ENCODE results near the gene HNRNPUL2.
"Not testable (repeated sequence)": the region's sequence is repeated elsewhere in the genome, so short reads cannot be mapped to it uniquely, and the experiment has no call there.

The HNRNPUL2 gene

DNA sequence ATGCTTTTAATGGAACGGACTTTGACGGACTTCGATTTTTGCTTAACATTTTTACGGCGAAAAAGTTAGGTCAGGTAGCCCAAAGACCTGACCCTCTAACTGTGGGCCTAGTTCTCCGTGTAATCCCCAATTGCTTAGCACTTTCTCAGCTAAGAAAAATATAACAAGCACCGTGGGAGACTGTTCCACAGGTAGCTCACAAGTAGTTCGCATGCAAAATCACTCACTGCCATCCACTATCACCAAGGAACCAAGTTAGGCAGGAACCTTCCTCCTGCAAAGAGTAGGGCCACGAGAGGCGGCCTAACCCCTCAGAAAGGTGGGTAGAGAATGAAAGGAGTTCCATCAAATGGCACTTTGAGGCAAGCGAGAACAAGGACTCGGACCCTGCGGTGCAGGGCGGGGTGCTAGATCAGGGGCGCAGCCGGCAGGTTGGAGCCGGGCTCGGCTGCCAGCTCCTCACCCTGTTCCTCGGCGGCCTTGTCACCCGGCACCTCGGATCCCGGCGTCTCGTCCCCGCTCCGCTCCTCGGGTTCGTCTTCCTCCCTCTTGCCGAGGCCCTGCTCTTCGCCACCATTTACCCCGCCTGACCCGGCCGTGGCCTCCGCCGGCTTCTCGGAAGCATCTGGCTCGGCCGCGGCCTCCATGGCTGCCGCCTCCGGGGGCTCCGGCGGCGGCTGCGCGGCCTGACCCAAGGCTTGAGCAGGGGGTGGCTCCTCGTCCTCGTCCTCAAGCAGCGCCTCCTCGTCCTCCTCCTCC lies 922 bp downstream of the HNRNPUL2 start:
- no peak for DNase-seq

DNA sequence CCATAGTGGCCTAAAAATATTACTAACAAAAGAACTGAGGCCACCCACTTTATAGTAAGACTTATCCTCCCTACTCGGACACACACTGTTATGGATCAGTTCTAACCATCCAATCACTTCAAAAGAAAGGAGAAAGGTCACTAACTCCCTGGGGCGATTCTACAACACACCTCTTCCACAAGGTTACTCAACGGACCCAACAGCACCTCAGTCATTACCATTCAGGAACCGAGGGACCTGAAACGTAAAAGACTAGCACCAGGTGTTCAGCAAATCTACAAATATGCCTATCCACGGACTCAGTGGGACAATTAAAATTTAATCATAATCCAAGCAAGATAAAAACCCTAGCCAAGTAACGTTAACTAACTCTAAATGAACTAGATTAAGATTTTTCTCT lies 1.6 kb downstream of the HNRNPUL2 start:
- DNase-seq: no peak

DNA sequence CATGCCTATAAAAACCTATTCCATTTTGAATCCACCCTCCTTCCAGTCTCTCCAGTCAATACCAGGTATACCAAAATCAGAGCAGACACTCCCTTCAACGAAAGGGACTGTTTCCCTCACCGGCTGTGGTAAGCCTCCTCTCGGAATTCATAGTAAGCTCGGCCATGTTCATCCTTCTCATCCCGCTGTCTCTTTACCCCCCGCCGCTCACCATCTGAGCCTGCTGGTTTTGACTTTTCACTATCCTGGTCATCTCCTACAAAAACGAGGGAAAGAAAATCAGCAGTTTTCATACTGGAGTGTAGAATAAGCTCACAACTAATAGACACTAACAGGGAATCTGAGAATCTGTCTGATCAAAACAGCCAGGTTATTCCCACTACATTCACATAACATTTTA lies 3.1 kb downstream of the HNRNPUL2 start:
- DNase-seq: no peak

DNA sequence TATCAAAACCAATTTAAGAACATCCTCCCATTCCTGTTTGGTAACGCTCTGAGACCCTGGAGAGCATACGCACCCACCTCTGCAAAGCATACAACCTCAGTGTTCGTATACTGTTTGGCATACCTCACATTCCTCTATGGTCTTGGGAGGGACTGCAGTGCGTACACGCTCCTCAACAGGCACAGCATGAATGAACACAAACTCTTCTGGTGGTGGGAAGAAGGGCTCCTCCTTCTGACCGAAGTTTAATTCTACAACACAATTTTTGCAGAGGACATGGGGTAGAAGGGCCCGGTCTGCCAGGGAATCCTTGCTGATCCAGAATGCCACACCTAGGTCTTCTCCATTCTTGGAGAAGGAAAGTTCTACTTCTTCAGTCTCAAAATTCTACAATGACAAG lies 5.3 kb downstream of the HNRNPUL2 start:
- no peak for DNase-seq

DNA sequence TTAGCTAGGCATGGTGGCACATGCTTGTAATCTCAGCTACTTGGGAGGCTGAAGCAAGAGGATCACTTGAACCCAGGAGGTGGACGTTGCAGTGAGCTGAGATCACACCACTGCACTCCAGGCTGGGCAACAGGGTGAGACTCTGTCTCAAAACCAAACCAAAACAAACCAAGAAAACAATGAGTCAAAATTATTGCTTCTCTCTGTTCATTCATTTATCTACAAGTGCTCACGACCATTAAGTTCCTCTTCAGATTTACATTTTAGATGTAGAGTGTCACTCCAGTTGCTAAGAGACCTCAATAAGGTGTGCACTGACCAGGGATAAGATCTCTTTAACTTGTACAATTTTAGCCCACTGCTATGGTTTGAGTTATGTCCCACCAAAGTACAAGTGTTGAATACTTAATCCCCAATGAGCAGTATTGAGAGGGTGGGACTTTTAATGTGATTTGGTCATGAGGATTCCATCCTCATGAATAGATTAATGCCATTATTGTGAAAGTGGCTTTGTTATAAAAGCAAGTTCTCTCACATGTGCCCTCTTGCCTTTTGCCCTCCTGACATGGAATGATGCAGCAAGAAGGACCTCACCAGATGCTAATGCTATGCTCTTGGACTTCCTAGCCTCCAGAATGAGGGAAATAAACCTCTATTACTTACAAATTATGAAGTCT lies 7.8 kb downstream of the HNRNPUL2 start:
- no peak for DNase-seq

DNA sequence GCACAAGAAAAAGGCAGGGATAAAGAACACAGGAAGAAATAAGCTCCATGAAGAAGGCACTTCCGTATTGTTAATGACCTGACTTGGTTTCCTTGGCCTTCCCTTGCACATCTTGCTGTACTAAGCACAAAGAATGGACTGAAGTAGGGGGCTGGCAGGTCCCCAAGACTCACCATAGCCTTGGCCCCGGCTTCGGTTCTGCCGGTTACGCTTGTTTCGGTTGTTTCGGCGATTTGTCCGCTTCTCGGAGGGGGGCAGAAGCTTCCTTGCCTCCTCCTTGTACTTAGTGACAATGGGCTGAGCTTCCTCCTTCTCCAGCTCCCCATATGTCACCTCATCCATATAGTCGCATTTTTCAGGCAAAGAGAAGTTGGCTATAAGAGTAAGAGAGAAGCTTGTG lies 10.4 kb downstream of the HNRNPUL2 start:
- DNase-seq: no peak

DNA sequence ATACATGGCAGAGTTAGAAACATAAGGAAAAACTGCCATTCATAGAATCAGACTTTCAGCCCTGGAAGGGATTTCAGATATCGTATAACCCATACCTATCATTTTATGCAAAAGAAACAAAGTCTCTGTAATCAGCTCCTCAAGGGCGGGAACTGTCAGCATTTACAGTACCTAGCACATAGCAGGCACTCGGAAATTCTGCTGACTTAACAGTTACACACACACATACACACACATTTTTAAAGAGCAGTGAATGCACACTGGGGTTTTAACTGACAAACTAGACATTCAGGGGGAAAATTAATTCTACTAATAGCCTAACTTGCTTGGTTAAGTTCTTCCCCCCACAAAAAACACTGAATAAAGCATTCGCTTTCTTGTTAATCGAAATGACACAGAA lies 11.1 kb downstream of the HNRNPUL2 start:
- no peak for DNase-seq

DNA sequence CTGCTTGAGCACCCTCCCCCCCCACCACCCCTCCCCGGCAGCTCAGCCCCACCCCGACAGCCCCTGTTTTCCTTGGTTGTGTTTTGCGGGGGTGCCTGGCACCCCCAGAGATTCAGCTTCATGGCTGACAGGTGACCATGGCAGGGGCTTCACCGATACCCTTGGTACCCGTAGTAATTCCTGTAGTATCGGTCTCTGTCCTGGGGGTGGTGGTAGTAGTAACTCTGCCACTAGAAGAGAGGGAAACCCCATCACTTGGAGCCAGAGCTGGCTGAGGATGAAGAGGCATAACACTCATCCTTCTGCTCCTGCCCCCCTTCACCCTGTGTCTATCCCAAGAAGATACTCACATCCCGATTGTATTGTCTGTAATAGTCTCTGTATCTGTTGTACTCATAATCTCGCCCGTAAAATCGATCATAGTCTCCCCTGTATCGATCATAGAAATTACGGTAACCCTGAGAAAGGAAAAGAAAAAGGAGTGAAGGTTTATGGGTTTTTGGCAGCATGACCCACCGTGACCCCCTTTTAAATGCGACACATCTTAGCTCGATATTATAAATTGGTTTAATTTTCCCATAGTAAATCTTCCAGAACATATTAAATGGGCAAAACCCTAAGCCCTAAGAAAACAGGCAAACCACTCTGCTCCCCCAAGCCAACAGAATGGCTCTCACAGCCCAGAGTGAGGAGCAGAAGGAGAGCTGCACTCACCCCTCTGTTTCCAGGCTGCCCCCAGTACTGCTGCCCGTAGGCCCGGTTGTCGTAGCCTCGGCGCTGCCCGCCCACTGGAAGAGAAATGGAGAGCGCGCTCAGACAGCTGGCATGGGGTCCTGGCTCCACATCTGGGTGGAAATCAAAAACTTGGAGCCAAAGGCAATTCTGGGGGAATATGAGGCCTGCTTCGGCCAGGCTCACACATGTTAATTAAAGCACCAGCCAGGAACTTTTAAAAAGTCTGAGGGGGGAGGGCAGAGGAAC lies 11.8 kb downstream of the HNRNPUL2 start:
- DNase-seq: no peak

DNA sequence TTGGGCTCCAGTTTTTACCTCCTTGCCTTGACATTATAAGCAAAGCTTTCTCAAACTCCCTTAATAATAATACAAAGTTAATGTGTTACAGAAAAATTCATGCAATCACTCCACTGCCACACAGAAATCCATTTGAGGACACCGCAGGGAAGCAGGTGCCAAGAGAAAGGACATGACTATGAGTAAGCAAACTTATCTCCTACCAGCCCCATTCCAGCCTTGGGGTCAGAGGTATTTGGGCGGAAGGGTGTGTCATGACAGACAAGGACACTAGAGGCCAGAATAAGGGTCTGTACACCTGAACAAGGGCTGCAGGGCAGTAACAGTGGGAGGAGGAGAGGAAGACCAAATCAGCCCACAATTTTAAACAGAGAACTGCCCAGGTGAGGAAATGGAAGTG lies 13.9 kb downstream of the HNRNPUL2 start:
- DNase-seq: no peak

DNA sequence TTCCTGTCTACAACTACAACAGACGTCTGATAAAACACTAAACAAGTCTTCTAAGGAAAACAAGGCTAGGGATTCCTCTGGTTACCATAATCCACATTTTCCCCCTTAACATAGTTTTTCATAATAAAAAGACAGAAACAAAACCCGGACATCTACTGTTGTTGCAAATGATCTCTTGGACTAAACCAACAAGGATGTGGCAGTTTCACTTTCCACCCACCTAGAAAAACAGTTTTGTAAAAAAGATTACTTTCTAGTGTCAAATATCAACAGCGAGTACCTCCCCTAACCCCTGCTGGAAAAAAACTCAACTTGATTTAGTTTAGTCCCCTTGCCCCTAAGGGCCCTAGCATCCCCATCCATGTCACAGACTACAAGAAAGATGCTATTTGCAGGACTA lies 14.4 kb downstream of the HNRNPUL2 start:
- DNase-seq: no peak

DNA sequence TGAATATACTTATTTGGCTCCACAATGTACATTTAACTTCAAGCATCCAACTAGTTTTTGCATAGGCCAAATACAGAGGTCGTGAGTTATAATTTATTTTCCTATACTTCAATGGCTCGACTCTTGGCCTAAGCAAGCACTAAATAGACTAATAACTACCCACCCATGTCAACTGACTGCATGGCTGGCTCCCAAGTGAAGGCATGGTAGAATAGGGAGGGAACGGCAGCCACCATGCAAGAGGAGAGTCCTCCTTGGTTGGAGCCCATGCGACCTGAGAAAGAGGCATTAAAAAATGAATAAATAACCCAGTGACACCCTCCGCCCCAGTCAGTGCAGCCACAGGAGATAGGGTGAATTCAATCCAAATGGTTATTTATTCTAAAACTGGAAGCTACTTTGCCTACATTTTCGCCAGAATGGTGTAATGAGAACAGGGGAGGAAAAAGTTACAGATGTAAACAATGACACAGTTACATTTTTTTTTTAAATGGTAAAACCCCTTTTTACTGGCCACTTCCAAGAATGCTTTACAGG lies 14.9 kb downstream of the HNRNPUL2 start:
- no peak for DNase-seq

DNA sequence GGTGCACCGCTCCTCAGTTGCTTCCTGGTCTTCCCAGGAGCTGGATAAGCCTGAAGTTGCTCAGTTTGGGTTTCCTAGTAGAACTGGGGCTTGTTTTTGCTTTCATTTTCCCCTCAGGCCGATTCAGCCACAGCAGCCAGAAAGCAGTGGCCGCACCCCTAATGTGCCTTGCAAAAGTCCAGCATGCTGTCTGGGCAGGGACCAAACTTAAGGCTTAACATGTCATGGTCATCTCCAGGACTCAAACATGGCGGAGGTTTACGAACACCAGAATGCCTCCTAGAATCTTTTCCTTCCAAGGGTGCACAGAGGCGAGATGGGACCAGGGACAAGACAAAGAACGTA lies 17.3 kb downstream of the HNRNPUL2 start:
- peak; percentile 86 for DNase-seq

DNA sequence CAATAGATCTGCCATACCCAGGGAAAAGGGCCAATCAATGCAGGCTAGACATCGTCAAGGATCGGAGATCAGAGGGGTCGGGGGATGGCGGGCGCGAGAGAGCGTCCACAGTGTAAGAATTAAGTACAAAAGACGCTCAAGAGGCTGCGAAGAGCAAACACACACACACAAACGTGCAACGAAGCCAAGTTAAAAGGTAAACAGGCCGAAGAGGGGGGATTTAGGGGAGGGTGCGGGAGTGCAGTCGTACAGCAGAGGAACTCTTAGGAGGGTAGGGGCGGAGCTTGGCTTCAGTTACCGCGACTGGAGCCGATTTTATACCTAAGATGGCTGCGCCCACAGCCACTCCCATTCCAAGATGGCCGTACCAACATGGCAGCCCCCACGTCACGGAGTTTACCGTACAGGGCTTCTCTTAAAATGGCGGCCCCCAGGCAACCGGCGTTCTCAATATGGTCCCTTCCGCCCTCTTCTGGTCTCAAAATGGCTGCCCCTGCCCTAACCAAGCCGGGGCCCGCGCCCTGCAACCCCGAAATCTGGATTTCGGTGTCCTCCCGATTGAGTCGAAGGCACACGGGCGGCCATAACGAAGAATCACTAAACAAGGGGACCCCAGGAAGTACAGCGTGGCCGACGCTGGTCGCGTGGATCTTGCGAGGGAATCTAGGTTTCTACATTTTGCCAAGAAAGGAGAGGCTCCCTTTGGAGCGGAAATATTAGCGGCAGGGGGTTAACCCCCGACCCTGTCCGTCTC lies 17.8 kb downstream of the HNRNPUL2 start:
- peak; percentile 99 for DNase-seq

DNA sequence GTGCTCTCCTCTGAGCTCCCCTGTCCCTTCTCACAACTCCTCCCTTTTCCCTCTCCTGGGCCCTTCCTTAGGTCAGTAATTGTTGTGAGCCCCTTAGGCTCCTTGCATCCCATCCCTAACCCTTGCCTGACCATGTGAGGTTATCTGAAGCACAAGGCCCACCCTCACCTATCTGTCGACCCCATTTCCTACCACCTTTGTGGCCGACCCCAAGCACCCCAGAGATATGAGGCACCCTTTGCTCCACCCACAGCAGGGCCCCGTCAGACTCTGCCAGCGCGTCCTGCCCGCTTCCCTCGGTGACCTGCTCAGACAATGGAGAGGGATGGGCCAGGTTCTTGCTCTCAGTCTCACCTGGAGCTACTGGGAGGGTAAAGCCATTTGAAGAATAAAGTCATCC lies 18.5 kb downstream of the HNRNPUL2 start:
- DNase-seq: no peak

DNA sequence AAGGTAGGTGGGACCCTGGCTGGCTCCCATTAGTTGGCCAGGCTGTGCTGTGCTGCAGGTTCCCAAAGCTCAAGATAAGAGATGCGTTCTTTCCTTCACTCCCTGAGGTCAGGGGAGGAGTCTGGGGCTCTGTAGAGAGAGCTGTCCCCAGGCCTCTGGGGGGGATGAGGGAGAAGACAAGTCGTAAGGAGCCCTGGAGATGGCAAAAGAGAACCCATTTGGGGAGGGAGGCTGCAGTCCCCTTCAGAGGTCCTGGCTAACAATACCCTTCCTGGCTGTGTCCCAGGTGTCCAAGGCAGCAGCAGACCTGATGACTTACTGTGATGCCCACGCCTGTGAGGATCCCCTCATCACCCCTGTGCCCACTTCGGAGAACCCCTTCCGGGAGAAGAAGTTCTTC lies 18.9 kb downstream of the HNRNPUL2 start:
- no peak for DNase-seq

DNA sequence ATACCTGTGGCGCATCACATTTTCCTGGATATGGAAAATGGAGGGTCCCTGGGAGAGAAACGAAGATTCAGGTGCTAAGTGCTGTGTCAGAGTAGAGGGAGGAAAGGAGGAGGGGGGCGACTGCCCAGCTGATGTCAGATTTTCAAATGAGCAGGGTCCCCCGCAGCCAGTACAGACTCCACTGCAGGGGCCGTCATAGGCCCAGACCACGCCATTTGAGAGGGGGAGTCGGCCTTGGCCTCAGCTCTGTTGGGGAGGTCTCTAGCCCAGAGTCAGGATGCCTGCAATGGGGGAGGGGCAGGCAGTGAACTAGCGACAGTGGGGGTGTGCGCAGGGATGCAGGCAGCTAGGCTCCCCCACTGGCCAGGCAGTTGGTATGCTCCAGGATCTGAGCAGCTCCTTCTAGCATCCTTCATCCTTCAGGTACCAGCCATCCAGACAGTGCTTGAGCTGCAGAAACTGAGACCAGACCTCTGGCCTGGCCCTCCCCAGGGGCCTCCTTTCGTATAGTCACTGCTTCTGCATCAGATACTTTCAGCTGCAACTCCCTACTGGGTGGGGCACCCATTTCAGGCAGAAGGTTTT lies 19.9 kb downstream of the HNRNPUL2 start, which contains the start of the genes BSCL2 and GNG3:
Gene BSCL2 (minus strand): TSS at position 148 of the 585 bp plus-strand sequence. CDS start 229 bp downstream, outside the sequence.
Gene GNG3 (plus strand): TSS at position 400 of the 585 bp plus-strand sequence. CDS start 620 bp downstream, outside the sequence.
- DNase-seq: no peak

DNA sequence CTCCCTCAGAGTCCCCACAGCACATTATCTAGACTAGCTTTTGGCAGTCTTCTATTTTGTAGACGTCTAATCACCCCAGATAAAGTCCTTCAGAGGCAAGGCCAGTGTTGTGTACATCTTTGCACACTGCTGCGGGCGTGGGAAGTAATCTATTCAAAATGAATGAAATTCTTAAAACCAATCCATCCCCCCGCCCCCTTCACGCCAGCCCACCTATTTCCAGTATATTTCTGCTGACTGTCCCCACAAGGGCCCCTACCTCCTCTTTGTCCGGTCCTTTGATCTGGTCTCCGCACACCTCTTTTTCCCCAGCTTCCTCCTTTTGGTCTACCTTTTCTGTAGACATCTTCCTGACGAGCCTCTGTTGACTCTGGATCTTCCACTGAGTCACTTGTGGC lies 20.4 kb downstream of the HNRNPUL2 start:
- DNase-seq: no peak

DNA sequence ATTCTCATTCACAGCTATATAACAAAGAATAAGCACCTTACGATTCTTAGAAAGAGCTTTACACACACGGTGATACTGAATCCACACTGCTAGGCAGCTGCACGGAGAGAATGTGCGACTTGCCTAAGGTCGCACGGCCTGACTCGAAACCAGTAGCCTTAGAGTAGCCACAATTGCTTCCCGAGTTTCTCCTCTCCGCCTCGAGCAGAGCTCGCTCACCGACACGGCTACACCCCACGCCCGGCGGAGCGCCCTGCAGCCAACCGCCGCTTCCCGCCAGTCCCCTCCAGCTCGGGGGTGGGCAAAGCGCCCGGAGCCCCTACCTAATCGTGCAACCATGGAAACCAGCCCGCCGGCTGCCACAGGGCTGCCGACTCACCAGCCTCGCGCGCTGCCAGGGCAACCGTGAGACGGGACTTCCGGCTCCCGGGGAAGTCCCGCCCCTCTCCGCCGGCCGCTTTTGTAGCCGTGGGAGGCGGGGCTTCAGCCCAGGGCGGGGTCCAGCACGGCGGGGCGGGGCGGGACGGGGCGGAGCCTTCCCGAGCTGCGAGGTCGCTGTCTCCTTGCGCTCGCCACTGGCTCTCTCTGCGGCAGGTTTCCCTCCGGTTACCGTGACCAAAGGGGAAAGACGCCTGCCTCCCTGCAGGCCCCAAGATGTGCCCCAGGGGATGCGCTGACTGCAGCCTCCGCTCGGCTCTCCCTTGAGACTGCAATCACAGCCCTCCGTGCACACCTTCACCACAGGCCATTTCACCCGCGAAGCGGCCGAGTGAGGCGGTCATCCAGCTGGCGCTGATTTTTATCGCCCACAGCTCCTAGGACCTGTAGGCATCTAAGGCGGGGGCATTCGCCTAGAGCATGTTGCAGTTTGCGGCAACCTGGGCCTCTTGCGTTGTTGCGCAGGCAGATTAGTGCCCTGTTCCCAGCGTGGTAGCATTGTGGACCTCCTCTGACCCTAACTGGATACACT lies 21.1 kb downstream of the HNRNPUL2 start:
- DNase-seq: peak; percentile 96

DNA sequence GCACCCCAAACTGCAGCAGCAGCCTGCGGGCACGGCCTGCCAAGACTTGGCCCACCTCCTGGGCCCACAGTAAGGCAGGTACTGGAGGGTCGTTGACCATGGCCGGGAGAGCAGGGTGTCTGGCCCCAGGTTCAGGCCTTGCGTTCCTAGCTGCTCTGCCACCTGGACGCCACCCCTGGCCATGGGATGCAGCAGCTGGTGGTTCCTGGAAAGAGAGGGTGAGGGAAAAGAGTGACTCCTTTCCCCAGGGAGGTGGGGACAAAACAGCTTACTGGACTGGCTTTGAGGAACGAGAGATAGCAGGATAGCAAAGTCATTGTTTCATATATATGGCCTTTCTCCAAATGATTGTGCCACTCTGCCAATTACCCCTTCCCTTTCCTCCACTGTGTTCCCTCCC lies 21.8 kb downstream of the HNRNPUL2 start:
- DNase-seq: peak; percentile 62

DNA sequence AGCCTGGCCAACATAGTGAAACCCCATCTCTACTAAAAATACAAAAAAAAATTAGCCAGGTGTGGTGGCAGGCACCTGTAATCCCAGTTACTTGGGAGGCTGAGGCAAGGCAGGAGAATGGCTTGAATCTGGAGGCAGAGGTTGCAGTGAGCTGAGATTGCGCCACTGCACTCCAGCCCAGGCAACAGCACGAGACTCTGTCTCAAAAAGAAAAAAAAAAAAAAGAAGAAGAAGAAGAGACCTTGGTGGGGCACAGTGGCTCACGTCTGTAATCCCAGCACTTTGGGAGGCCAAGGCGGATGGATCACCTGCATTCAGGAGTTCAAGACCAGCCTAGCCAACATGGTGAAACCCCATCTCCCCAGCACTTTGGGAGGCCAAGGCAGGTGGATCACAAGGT lies 23.3 kb downstream of the HNRNPUL2 start:
- DNase-seq: not testable (repeated sequence)

DNA sequence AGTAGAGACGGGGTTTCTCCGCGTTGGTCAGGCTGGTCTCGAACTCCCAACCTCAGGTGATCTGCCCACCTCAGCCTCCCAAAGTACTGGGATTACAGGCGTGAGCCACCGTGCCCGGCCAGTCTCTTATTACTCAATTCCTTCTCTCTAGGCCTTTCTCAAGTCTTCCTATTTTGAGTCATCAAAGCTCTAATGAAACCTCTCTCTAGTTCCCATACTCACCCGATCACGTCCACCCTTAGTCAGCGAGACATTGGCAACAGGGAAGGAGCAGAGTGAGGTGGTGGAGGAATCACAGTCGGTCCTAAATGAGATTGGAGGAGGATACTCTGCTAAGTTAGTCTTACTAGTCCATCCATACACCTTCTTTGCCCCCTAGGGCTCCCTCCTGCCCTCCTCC lies 25.0 kb downstream of the HNRNPUL2 start:
- no peak for DNase-seq

Measured in OCI-M1 (cell line).